Stimulated activated effector memory CD8-positive, alpha-beta T cell treated with anti-CD3 and anti-CD28 coated beads, Interleukin-12 subunit alpha, Interleukin-12 subunit beta, amount 100 ng/mL, for 72 hours (primary cell): ENCODE results near the gene TACC2.
A peak's percentile ranks its signal among the peaks of the same experiment; 100 is the strongest.
"Not testable (repeated sequence)": the region's sequence is repeated elsewhere in the genome, so short reads cannot be mapped to it uniquely, and the experiment has no call there.

Experiments
- ATAC-seq: fragments of 150-1000 bp; cut with Tn5 transposase; 2 replicates; pipeline ENCODE4 v1.10.0; 2021
- DNase-seq, 2 donors: peaks; one replicate each; pipeline ENCODE4 v3.0.0; 2021 to 2022; ENCODE audit warnings: low spot score in 2 of 2
- H3K27ac Mint-ChIP-seq: one replicate; pipeline ENCODE4 v1.8.0; 2022; ENCODE audit warnings: mild to moderate bottlenecking, mixed read lengths
- H3K36me3 Mint-ChIP-seq: one replicate; pipeline ENCODE4 v1.8.0; 2022; ENCODE audit warnings: mild to moderate bottlenecking, mixed read lengths
- H3K4me1 Mint-ChIP-seq: one replicate; pipeline ENCODE4 v1.8.0; 2022; ENCODE audit warnings: mixed read lengths
- H3K4me3 Mint-ChIP-seq: one replicate; pipeline ENCODE4 v1.8.0; 2022; ENCODE audit warnings: mild to moderate bottlenecking, mixed read lengths
- H3K9me3 Mint-ChIP-seq: one replicate; pipeline ENCODE4 v1.8.0; 2022; ENCODE audit warnings: mixed read lengths

TACC2 gene

DNA sequence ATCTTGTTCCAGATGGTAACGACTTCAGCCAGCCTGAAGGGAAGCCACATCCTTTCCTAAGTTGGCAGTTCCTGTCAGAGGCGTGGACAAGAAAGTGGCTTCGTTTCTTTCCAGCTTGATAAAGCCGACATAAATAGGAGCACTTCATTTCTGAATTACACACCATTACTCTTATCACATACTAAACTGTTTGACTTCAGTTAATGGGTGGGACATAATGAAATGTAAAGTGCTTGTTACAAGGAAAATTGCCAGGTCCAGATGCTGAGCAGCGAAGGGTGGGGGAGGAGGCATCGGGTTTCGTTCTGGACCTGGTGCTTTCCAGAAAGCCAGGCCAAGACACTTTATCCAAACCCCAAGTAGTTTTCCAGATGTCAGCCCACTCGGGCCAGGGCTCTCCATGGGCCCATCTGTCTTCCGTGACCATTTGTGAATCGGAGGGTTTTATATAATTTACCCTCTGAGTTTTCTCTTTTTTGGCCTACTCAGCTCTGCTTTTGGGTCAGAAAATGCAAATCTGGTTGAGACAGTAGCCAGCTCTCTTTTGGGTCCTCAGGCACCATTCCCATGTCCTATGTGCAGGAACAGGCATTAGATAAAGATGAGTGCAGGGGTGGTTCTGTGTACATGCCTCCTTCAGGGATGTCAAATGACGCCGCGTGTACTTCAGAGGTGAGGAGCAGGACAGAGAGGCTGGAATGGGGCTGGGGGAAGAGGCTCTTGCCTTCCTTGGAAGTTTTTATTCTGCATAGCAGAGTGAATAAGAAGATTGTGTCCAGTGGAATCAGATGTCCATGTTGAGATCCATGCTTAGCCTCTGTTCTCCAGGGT lies 90.2 kb downstream of the TACC2 start:
- H3K27ac Mint-ChIP-seq, result no peak overlapping the region
- no peak overlapping the region for H3K4me3 Mint-ChIP-seq
- DNase-seq, result no peak
- no peaks in the 10 kb centered on the region for H3K9me3 Mint-ChIP-seq
- H3K36me3 Mint-ChIP-seq, result no peaks in the 10 kb centered on the region
- no peaks in the 10 kb centered on the region for H3K4me1 Mint-ChIP-seq
- ATAC-seq, result no peak

- H3K36me3 Mint-ChIP-seq, result no peaks in the 10 kb centered on the region
- no peaks in the 10 kb centered on the region for H3K4me1 Mint-ChIP-seq
- no peak overlapping the region for H3K4me3 Mint-ChIP-seq
- no peak overlapping the region for H3K27ac Mint-ChIP-seq
- no peak for ATAC-seq
- DNase-seq, result no peak
- no peaks in the 10 kb centered on the region for H3K9me3 Mint-ChIP-seq
Observed at GRCh38 chr10:122082616-122083477, 93.9 kb downstream of the TACC2 start.

DNA sequence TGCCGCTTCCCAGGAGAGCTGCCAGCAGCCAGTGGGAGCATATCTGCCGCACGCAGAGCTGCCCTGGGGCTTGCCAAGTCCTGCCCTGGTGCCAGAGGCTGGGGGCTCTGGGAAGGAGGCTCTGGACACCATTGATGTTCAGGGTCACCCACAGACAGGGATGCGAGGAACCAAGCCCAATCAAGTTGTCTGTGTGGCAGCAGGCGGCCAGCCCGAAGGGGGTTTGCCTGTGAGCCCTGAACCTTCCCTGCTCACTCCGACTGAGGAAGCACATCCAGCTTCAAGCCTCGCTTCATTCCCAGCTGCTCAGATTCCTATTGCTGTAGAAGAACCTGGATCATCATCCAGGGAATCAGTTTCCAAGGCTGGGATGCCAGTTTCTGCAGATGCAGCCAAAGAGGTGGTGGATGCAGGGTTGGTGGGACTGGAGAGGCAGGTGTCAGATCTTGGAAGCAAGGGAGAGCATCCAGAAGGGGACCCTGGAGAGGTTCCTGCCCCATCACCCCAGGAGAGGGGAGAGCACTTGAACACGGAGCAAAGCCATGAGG lies 94.6 kb downstream of the TACC2 start:
- Mint-ChIP-seq H3K36me3 (no peaks in the 10 kb centered on the region), H3K9me3 (no peaks in the 10 kb centered on the region), H3K4me3 (no peak overlapping the region), H3K4me1 (no peaks in the 10 kb centered on the region), H3K27ac (no peak overlapping the region)
- no peak for DNase-seq
- ATAC-seq, result no peak

DNA sequence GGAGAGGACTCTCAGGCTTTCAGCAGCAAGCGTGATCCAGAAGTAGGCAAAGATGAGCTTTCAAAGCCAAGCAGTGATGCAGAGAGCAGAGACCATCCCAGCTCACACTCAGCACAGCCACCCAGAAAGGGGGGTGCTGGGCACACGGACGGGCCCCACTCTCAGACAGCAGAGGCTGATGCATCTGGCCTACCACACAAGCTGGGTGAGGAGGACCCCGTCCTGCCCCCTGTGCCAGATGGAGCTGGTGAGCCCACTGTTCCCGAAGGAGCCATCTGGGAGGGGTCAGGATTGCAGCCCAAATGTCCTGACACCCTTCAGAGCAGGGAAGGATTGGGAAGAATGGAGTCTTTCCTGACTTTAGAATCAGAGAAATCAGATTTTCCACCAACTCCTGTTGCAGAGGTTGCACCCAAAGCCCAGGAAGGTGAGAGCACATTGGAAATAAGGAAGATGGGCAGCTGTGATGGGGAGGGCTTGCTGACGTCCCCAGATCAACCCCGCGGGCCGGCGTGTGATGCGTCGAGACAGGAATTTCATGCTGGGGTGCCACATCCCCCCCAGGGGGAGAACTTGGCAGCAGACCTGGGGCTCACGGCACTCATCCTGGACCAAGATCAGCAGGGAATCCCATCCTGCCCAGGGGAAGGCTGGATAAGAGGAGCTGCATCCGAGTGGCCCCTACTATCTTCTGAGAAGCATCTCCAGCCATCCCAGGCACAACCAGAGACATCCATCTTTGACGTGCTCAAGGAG lies 95.5 kb downstream of the TACC2 start:
- no peak overlapping the region for H3K4me3 Mint-ChIP-seq
- H3K4me1 Mint-ChIP-seq, result no peaks in the 10 kb centered on the region
- H3K9me3 Mint-ChIP-seq, result no peaks in the 10 kb centered on the region
- no peak for DNase-seq
- no peaks in the 10 kb centered on the region for H3K36me3 Mint-ChIP-seq
- H3K27ac Mint-ChIP-seq, result no peak overlapping the region
- ATAC-seq, result no peak

DNA sequence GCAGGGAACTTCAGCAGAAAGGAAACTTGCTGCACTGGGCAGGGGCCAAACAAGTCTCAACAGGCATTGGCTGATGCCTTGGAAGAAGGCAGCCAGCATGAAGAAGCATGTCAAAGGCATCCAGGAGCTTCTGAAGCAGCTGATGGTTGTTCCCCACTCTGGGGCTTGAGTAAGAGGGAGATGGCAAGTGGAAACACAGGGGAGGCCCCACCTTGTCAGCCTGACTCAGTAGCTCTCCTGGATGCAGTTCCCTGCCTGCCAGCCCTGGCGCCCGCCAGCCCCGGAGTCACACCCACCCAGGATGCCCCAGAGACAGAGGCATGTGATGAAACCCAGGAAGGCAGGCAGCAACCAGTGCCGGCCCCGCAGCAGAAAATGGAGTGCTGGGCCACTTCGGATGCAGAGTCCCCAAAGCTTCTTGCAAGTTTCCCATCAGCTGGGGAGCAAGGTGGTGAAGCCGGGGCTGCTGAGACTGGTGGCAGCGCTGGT lies 96.5 kb downstream of the TACC2 start:
- no peak for ATAC-seq
- DNase-seq, result no peak

DNA sequence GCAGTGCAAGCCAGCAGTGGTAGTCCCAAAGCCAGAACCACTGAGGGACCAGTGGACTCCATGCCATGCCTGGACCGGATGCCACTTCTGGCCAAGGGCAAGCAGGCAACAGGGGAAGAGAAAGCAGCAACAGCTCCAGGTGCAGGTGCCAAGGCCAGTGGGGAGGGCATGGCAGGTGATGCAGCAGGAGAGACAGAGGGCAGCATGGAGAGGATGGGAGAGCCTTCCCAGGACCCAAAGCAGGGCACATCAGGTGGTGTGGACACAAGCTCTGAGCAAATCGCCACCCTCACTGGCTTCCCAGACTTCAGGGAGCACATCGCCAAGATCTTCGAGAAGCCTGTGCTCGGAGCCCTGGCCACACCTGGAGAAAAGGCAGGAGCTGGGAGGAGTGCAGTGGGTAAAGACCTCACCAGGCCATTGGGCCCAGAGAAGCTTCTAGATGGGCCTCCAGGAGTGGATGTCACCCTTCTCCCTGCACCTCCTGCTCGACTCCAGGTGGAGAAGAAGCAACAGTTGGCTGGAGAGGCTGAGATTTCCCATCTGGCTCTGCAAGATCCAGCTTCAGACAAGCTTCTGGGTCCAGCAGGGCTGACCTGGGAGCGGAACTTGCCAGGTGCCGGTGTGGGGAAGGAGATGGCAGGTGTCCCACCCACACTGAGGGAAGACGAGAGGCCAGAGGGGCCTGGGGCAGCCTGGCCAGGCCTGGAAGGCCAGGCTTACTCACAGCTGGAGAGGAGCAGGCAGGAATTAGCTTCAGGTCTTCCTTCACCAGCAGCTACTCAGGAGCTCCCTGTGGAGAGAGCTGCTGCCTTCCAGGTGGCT lies 97.7 kb downstream of the TACC2 start:
- H3K36me3 Mint-ChIP-seq, result no peaks in the 10 kb centered on the region
- H3K4me1 Mint-ChIP-seq, result no peaks in the 10 kb centered on the region
- ATAC-seq (no peak), DNase-seq (no peak)
- H3K9me3 Mint-ChIP-seq, result no peaks in the 10 kb centered on the region
- H3K27ac Mint-ChIP-seq, result no peak overlapping the region
- no peak overlapping the region for H3K4me3 Mint-ChIP-seq

More for the DNA sequence above, 96.5 kb downstream of the TACC2 start:
- Mint-ChIP-seq H3K4me1 (no peaks in the 10 kb centered on the region), H3K9me3 (no peaks in the 10 kb centered on the region), H3K4me3 (no peak overlapping the region), H3K36me3 (no peaks in the 10 kb centered on the region), H3K27ac (no peak overlapping the region)

GRCh38 chr10:122087436-122087835 lies 98.5 kb downstream of the TACC2 start:
- no peaks in the 10 kb centered on the region for H3K36me3 Mint-ChIP-seq
- ATAC-seq (no peak), DNase-seq (no peak)
- no peak overlapping the region for H3K4me3 Mint-ChIP-seq
- H3K4me1 Mint-ChIP-seq, result no peaks in the 10 kb centered on the region
- H3K9me3 Mint-ChIP-seq, result no peaks in the 10 kb centered on the region
- H3K27ac Mint-ChIP-seq, result no peak overlapping the region

- Mint-ChIP-seq H3K4me1 (no peaks in the 10 kb centered on the region), H3K36me3 (no peaks in the 10 kb centered on the region), H3K27ac (no peak overlapping the region), H3K9me3 (no peaks in the 10 kb centered on the region), H3K4me3 (no peak overlapping the region)
- ATAC-seq, result no peak
- DNase-seq, result no peak
Observed at GRCh38 chr10:122089311-122090017, 100.5 kb downstream of the TACC2 start.

DNA sequence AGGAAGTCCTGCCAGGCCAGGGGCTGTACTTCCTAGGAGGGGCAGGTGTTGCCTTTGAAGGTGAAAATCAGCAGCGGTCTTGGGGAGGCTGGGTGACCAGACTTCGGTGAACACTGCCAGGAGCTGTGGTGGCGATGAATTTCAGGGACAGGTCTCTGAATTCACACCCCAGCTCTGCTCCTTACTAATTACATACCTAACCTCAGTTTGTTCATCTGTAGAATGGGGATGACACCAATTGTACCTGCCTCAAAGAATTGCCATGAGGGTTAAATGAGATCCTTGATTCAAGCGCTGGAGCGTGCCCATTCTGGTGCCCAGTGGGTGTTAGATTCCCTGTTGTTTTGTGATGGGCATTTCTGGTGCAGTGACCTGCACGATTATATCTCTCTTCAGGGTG lies 102.8 kb downstream of the TACC2 start:
- Mint-ChIP-seq H3K9me3 (no peaks in the 10 kb centered on the region), H3K27ac (no peak overlapping the region), H3K4me1 (no peaks in the 10 kb centered on the region), H3K4me3 (no peak overlapping the region), H3K36me3 (no peaks in the 10 kb centered on the region)
- DNase-seq (no peak), ATAC-seq (no peak)

DNA sequence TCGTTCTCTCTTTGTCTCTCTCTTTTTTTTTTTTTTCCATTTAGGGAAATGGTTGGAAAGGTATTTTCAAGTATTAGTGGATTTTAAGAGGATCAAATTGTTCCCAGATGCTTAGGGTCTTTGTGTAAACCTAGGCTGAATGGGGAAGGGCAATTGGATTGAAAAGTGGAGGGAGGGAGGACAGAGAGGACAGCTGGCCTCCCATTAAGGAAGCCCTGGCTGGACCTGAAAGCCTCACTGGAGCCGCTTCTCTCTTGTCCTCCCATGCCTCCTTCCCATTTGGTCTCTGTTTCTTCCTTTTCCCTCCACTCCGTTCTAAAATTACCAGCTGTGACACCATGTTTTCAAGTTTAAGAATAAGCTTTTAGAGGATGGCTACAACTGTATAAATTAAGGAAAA lies 104.1 kb downstream of the TACC2 start:
- no peaks in the 10 kb centered on the region for H3K9me3 Mint-ChIP-seq
- H3K36me3 Mint-ChIP-seq, result no peaks in the 10 kb centered on the region
- H3K4me1 Mint-ChIP-seq, result no peaks in the 10 kb centered on the region
- ATAC-seq, result no peak
- DNase-seq, result no peak
- no peak overlapping the region for H3K4me3 Mint-ChIP-seq
- no peak overlapping the region for H3K27ac Mint-ChIP-seq

- not testable (repeated sequence) for H3K36me3 Mint-ChIP-seq, H3K27ac Mint-ChIP-seq, H3K4me3 Mint-ChIP-seq, ATAC-seq, H3K9me3 Mint-ChIP-seq, H3K4me1 Mint-ChIP-seq, DNase-seq
Observed at GRCh38 chr10:122096181-122096580, 107.2 kb downstream of the TACC2 start.

- ATAC-seq (no peak), DNase-seq (no peak)
- H3K4me3 Mint-ChIP-seq, result no peak overlapping the region
- no peaks in the 10 kb centered on the region for H3K36me3 Mint-ChIP-seq
- H3K9me3 Mint-ChIP-seq, result no peaks in the 10 kb centered on the region
- no peak overlapping the region for H3K27ac Mint-ChIP-seq
- H3K4me1 Mint-ChIP-seq, result no peaks in the 10 kb centered on the region
Observed at GRCh38 chr10:122096705-122097104, 107.7 kb downstream of the TACC2 start.

DNA sequence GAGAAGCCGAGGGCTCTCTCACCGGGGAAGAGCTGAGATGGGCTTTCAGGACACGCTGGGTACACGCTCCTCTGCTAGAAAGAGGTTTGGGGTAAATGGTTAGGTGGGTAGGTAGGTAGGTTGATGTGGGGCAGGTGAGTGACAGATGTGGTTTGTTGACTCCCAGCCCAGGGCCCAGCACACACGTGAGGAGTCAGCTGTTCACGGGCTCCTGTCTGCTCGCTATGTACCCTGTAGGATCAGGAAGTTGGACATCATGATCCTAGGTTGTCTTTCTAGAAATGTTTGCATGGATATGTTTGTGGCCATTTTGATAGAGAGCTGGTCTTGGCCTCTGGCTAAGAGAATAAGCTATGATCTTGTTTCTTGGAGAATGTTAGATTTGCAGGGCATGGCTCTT lies 109.0 kb downstream of the TACC2 start:
- no peaks in the 10 kb centered on the region for H3K4me1 Mint-ChIP-seq
- H3K27ac Mint-ChIP-seq, result no peak overlapping the region
- H3K4me3 Mint-ChIP-seq, result no peak overlapping the region
- no peaks in the 10 kb centered on the region for H3K9me3 Mint-ChIP-seq
- H3K36me3 Mint-ChIP-seq, result no peaks in the 10 kb centered on the region
- ATAC-seq, result peak; percentile 5
- no peak for DNase-seq

GRCh38 chr10:122098924-122099323 lies 110.0 kb downstream of the TACC2 start:
- DNase-seq, result no peak
- Mint-ChIP-seq H3K4me3 (no peak overlapping the region), H3K4me1 (no peaks in the 10 kb centered on the region), H3K36me3 (no peaks in the 10 kb centered on the region), H3K9me3 (no peaks in the 10 kb centered on the region), H3K27ac (no peak overlapping the region)
- ATAC-seq, result no peak
